HG03571 (cell line): ENCODE measurements around the gene UBAP2L.
"Not testable (repeated sequence)": the region's sequence is repeated elsewhere in the genome, so short reads cannot be mapped to it uniquely, and the experiment has no call there.

Source experiments
- ATAC-seq: cut with Tn5 transposase; IDR thresholded peaks from one replicate; pipeline ENCODE4 v1.9.1; 2021; ENCODE audit not compliant: unreplicated experiment

The UBAP2L gene

GRCh38 chr1:154304664-154305337, 84.0 kb downstream of the UBAP2L start:
- no peak for ATAC-seq

- no peak for ATAC-seq
These were observed 85.4 kb downstream of the UBAP2L start for GRCh38 chr1:154306151-154306550.

GRCh38 chr1:154307670-154308270, 87.0 kb downstream of the UBAP2L start:
- not testable (repeated sequence) for ATAC-seq

GRCh38 chr1:154309136-154309535, 88.4 kb downstream of the UBAP2L start:
- ATAC-seq: not testable (repeated sequence)

GRCh38 chr1:154312229-154313065, 91.7 kb downstream of the UBAP2L start:
- ATAC-seq: not testable (repeated sequence)

GRCh38 chr1:154313066-154313356, 92.3 kb downstream of the UBAP2L start:
- ATAC-seq: no peak

- ATAC-seq: not testable (repeated sequence)
These were observed 93.5 kb downstream of the UBAP2L start for GRCh38 chr1:154314226-154314625.

GRCh38 chr1:154316704-154317103, 95.9 kb downstream of the UBAP2L start:
- no peak for ATAC-seq

GRCh38 chr1:154318386-154318785, 97.6 kb downstream of the UBAP2L start:
- no peak for ATAC-seq
